ENCODE results near the gene LITAF. TPM values are rescaled to one million over a fixed set of nuclear protein-coding genes. Genes with fewer than 3 reads are reported as not detected.

Gene LITAF
- total and polyA plus RNA-seq, 4 donors: 40.7 to 86.3 (median 59.3) TPM

DNA sequence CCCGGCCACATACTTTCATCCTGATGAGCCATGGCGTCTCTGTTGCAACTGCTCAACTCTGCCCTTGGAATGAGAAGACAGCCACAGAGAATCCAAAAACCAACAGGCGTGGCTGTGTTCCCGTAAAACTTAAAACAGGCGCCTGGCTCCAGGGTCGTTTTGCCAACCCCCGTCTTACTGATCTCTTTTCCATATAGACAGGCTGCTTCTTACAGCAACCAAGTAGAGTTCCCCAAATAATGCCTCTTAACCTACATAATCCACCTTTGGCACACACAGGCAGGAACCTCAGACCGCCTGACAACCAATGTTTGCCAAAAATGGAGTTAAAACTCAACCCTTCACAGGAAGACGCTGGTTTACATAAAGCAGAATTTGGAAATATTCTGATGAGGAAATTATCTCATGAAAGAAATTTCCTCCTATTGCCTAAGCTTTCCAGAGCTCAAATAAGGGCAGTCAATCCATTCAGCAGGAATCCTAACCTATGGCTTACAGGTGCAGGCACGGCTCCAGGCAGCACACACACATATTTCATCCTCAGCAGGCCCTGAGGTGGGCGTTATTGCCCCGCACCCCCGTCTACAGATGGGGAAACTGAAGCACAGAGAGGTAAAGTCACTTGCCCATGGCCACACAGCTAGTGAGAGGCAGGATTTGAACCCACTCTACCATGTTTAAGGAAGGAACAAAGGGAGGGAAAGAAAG, 35.8 kb downstream of the LITAF start:
- Histone ChIP-seq H3K36me3 (ENCODE audit: control insufficient read depth, insufficient read depth, low read length) (peaks cover 29% of the 10 kb centered on the region), H3K9me3 (ENCODE audit: control insufficient read depth, insufficient read depth, low read length) (no peaks in the 10 kb centered on the region), H3K27ac (ENCODE audit: low read depth, low read length) (no peak overlapping the region), H3K4me3 (ENCODE audit: low read depth, low read length) (no peak overlapping the region), H3K4me1 (ENCODE audit: control insufficient read depth, insufficient read depth, low read length) (peaks cover 18% of the 10 kb centered on the region), H3K27me3 (ENCODE audit: control insufficient read depth, insufficient read depth, low read length) (no peaks in the 10 kb centered on the region)
- DNase-seq (ENCODE audit: low read depth in 4 of 6, low spot score in 6 of 6): no peak
- 87% methylated on average over 8 of the region's 13 CpGs for WGBS (ENCODE audit: insufficient coverage)

- Histone ChIP-seq H3K9me3 (ENCODE audit: control insufficient read depth, insufficient read depth, low read length) (peaks cover 3% of the 10 kb centered on the region), H3K27me3 (ENCODE audit: control insufficient read depth, insufficient read depth, low read length) (no peaks in the 10 kb centered on the region), H3K36me3 (ENCODE audit: control insufficient read depth, insufficient read depth, low read length) (peaks cover 15% of the 10 kb centered on the region), H3K4me1 (ENCODE audit: control insufficient read depth, insufficient read depth, low read length) (peaks cover 15% of the 10 kb centered on the region), H3K4me3 (ENCODE audit: low read depth, low read length) (no peak overlapping the region), H3K27ac (ENCODE audit: low read depth, low read length) (peak overlapping the region; percentile 92)
- DNase-seq (ENCODE audit: low read depth in 4 of 6, low spot score in 6 of 6): peak in 4 of 6 donors; percentile 35 to 89 (median 66)
- WGBS (ENCODE audit: insufficient coverage): 0% methylated on average over 1 of the region's 13 CpGs
These were observed 39.4 kb downstream of the LITAF start for GRCh38 chr16:11547118-11547916.

DNA sequence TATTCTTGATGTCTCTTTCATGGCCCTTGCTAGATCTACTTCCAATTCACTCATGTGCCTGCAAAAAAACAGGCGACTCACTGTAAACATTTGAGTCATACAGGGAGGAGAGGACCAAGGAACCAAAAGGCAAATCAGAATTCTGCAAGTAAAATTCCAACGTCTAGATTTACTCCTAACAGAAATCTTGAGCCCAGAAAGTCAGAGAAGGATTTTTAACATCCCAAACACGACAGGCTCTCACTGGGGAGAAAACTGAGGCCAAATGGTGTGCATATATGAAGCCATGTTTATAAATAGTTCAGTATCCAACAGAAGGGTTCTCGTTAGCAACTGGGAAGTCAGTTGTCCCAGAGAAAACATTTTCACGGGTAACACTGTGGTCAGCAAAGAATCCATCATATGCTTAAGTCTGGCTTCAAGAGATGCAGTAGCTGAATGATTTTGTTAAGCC, 40.1 kb downstream of the LITAF start:
- Histone ChIP-seq H3K9me3 (ENCODE audit: control insufficient read depth, insufficient read depth, low read length) (peaks cover 3% of the 10 kb centered on the region), H3K27me3 (ENCODE audit: control insufficient read depth, insufficient read depth, low read length) (no peaks in the 10 kb centered on the region), H3K36me3 (ENCODE audit: control insufficient read depth, insufficient read depth, low read length) (peaks cover 15% of the 10 kb centered on the region), H3K4me3 (ENCODE audit: low read depth, low read length) (no peak overlapping the region), H3K4me1 (ENCODE audit: control insufficient read depth, insufficient read depth, low read length) (peaks cover 15% of the 10 kb centered on the region), H3K27ac (ENCODE audit: low read depth, low read length) (peak overlapping the region; percentile 92)
- 40% methylated on average over 1 of the region's 5 CpGs for WGBS (ENCODE audit: insufficient coverage)
- peak in 1 of 6 donors; percentile 40 for DNase-seq (ENCODE audit: low read depth in 4 of 6, low spot score in 6 of 6)

DNA sequence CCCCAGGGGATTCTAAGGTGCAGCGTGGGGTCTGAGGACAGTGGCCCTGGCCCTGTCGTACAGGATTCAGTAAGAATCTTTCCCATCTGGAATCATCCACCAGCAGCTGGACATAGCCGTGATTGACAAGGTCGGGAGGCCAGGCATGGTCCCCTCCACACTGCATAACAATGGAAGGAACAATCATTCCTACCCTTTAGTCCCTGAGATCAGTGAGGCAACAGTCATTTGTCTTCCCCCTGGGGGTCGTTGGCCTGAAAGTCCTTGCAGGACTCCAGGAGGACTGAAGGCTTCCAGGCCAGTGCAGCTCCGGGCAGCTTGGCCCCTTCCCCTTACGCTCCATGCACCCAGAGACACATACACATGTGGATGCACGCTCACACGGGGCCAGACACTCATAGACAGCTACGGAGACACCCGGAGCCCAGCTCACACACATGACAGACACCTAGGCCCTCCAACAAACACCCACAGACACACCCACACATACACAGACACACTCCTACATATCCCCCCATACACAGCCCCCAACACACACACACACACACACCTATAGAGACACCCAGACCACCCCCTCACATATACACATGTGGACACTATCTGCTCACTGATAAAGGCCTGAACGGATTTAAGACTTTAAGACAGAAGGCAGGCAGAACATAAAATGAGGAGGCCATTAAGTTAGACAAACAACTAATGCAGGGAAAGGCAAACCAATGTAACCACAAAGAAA, 42.9 kb downstream of the LITAF start:
- H3K9me3 ChIP-seq (ENCODE audit: control insufficient read depth, insufficient read depth, low read length): peaks cover 3% of the 10 kb centered on the region
- no peak overlapping the region for H3K4me3 ChIP-seq (ENCODE audit: low read depth, low read length)
- no peak overlapping the region for H3K27ac ChIP-seq (ENCODE audit: low read depth, low read length)
- H3K36me3 ChIP-seq (ENCODE audit: control insufficient read depth, insufficient read depth, low read length): no peaks in the 10 kb centered on the region
- peaks cover 11% of the 10 kb centered on the region for H3K4me1 ChIP-seq (ENCODE audit: control insufficient read depth, insufficient read depth, low read length)
- no peaks in the 10 kb centered on the region for H3K27me3 ChIP-seq (ENCODE audit: control insufficient read depth, insufficient read depth, low read length)
- no peak for DNase-seq (ENCODE audit: low read depth in 4 of 6, low spot score in 6 of 6)
- 64% methylated on average over 11 of the region's 12 CpGs for WGBS (ENCODE audit: insufficient coverage)

DNA sequence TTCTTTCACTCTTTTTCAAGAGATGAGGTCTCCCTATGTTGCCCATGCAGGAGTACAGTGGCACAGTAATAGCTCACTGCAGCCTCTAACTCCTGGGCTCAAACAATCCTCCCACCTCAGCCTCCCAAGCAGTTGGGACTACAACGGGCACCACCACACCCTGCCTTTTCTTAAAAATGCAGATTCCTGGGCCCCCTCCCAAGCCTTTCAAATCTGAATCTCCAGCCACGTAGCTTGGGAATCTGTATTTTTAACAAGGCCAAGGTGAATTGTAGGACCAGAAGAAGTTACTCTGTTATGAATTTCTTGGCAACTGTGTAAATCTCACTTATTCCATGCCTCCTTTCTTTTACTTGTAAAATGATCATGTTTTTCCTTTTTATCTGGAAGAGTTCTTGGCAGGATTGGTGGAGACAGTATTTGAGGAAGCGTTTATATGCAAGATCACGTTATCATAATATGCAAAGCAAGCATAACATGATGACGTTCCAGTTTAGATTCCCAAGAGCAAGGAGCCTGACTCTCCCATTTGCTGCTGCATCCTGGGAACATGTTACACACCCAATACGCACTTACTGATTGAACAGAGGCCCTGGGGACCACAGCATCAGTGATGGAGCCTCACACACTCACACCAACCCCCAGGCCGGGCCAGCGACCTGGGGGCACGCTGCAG, 44.5 kb downstream of the LITAF start:
- Histone ChIP-seq H3K27me3 (ENCODE audit: control insufficient read depth, insufficient read depth, low read length) (no peaks in the 10 kb centered on the region), H3K36me3 (ENCODE audit: control insufficient read depth, insufficient read depth, low read length) (no peaks in the 10 kb centered on the region), H3K4me1 (ENCODE audit: control insufficient read depth, insufficient read depth, low read length) (peaks cover 11% of the 10 kb centered on the region), H3K27ac (ENCODE audit: low read depth, low read length) (no peak overlapping the region), H3K9me3 (ENCODE audit: control insufficient read depth, insufficient read depth, low read length) (peaks cover 3% of the 10 kb centered on the region), H3K4me3 (ENCODE audit: low read depth, low read length) (no peak overlapping the region)
- DNase-seq (ENCODE audit: low read depth in 4 of 6, low spot score in 6 of 6): peak in 2 of 6 donors; percentile 14 to 61
- WGBS (ENCODE audit: insufficient coverage): 68% methylated on average over 4 of the region's 9 CpGs

- H3K36me3 ChIP-seq (ENCODE audit: control insufficient read depth, insufficient read depth, low read length): no peaks in the 10 kb centered on the region
- peaks cover 7% of the 10 kb centered on the region for H3K4me1 ChIP-seq (ENCODE audit: control insufficient read depth, insufficient read depth, low read length)
- DNase-seq (ENCODE audit: low read depth in 4 of 6, low spot score in 6 of 6): no peak
- 95% methylated on average over 4 of the region's 4 CpGs for WGBS (ENCODE audit: insufficient coverage)
- H3K27ac ChIP-seq (ENCODE audit: low read depth, low read length): no peak overlapping the region
- no peaks in the 10 kb centered on the region for H3K9me3 ChIP-seq (ENCODE audit: control insufficient read depth, insufficient read depth, low read length)
- no peak overlapping the region for H3K4me3 ChIP-seq (ENCODE audit: low read depth, low read length)
- no peaks in the 10 kb centered on the region for H3K27me3 ChIP-seq (ENCODE audit: control insufficient read depth, insufficient read depth, low read length)
These were observed 47.1 kb downstream of the LITAF start for GRCh38 chr16:11539641-11540050.

DNA sequence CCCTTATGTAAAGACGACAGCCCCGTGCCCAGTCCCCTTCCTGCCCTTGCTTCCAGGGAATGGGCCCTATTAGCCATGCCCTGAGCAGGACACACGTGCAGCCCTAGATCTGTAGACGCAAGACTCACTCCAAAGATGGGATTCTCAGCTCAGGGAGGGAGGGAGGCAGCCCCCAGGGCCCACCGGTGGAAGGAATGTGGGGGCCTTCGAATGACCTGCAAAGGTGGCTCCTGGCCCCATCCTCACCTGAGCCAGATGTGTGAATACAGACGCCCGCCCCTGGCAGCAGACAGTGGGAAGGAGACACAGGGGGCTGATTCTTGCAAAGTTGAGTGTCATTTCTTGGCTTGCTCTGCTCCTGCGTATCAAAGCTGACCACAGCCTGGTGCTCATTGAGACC, 47.8 kb downstream of the LITAF start:
- Histone ChIP-seq H3K27me3 (ENCODE audit: control insufficient read depth, insufficient read depth, low read length) (no peaks in the 10 kb centered on the region), H3K4me3 (ENCODE audit: low read depth, low read length) (no peak overlapping the region), H3K9me3 (ENCODE audit: control insufficient read depth, insufficient read depth, low read length) (no peaks in the 10 kb centered on the region), H3K27ac (ENCODE audit: low read depth, low read length) (no peak overlapping the region), H3K36me3 (ENCODE audit: control insufficient read depth, insufficient read depth, low read length) (no peaks in the 10 kb centered on the region), H3K4me1 (ENCODE audit: control insufficient read depth, insufficient read depth, low read length) (peaks cover 6% of the 10 kb centered on the region)
- no peak for DNase-seq (ENCODE audit: low read depth in 4 of 6, low spot score in 6 of 6)
- WGBS (ENCODE audit: insufficient coverage): 92% methylated on average over 9 of the region's 9 CpGs

DNA sequence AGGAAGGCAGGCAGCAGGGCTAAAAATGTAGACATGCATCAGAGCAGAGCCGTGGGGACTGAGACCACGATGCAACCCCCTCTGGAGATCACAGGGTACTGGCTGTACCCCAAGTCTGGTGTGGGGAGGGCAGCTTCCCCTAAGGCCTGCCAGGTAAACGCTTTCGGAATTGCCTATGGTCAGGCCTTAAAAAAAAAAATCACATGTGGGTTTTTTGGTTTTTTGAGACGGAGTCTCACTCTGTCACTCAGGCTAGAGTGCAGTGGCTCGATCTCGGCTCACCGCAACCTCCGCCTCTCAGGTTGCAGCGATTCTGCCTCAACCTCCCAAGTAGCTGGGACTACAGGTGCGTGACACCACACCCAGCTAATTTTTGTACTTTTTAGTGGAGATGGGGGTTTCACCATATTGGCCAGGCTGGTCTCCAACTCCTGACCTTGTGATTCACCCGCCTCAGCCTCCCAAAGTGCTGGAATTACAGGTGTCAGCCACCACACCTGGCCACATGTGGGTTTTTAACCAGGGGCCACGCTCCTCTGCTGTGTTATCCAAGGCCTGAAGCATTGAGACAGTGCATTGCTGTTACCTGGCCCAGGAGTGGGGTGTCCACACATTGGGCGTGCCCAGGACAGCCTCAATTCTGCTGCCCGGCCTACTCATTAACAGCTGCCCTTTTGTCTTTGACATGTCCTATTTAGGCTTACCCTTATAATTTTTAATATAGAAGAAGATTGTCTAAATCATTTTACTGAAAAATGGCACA, 50.4 kb downstream of the LITAF start:
- no peaks in the 10 kb centered on the region for H3K36me3 ChIP-seq (ENCODE audit: control insufficient read depth, insufficient read depth, low read length)
- no peaks in the 10 kb centered on the region for H3K9me3 ChIP-seq (ENCODE audit: control insufficient read depth, insufficient read depth, low read length)
- no peaks in the 10 kb centered on the region for H3K4me1 ChIP-seq (ENCODE audit: control insufficient read depth, insufficient read depth, low read length)
- H3K27me3 ChIP-seq (ENCODE audit: control insufficient read depth, insufficient read depth, low read length): no peaks in the 10 kb centered on the region
- H3K4me3 ChIP-seq (ENCODE audit: low read depth, low read length): no peak overlapping the region
- no peak for DNase-seq (ENCODE audit: low read depth in 4 of 6, low spot score in 6 of 6)
- WGBS (ENCODE audit: insufficient coverage): 93% methylated on average over 13 of the region's 15 CpGs
- no peak overlapping the region for H3K27ac ChIP-seq (ENCODE audit: low read depth, low read length)

Data from spinal cord (tissue), 10 donors.